ENCODE data around the gene COBL. TPM values are rescaled to one million over a fixed set of nuclear protein-coding genes. Genes with fewer than 3 reads are reported as not detected.

COBL gene
- polyA plus RNA-seq, 3 donors = not detected

- H3K9me3 Mint-ChIP-seq = peaks cover 0 to 4% (median 0%) of the 10 kb centered on the region in 7 donors
- H3K4me1 Mint-ChIP-seq = no peaks in the 10 kb centered on the region
- no peaks in the 10 kb centered on the region for H3K36me3 ChIP-seq (replicated peaks in 1 of 2; ENCODE audit: control insufficient read depth in 1 of 2, insufficient read depth in 2 of 2, low read length in 2 of 2)
- H3K27ac ChIP-seq (ENCODE audit: low read depth in 1 of 2, low read length in 2 of 2) = no peak overlapping the region
- H3K27me3 Mint-ChIP-seq (ENCODE audit: low read depth in 3 of 3) = peaks cover 0 to 2% (median 0%) of the 10 kb centered on the region in 3 donors
- H2AFZ ChIP-seq (ENCODE audit: insufficient read depth, low read depth, low read length, poor library complexity, severe bottlenecking) = no peak overlapping the region
- H3K4me1 ChIP-seq (ENCODE audit: control insufficient read depth in 1 of 2, insufficient read depth in 2 of 2, low read length in 2 of 2) = no peaks in the 10 kb centered on the region
- H3K9me3 ChIP-seq (replicated peaks in 1 of 2; ENCODE audit: control insufficient read depth in 1 of 2, insufficient read depth in 1 of 2, low read length in 2 of 2) = no peaks in the 10 kb centered on the region
- no peak for TF ChIP-seq CTCF (IDR thresholded peaks at IDR 0.05)
- 96% methylated on average over 8 of the region's 9 CpGs for WGBS (ENCODE audit: insufficient coverage)
- H3K27me3 ChIP-seq (ENCODE audit: control insufficient read depth in 2 of 2, insufficient read depth in 2 of 2, low read length in 2 of 2) = no peaks in the 10 kb centered on the region
- H3K4me3 Mint-ChIP-seq = no peak overlapping the region
- no peak overlapping the region for H3K4me2 ChIP-seq (replicated peaks; ENCODE audit: extremely low read depth, low read length, poor library complexity, severe bottlenecking)
- no peaks in the 10 kb centered on the region for H3K79me2 ChIP-seq (ENCODE audit: insufficient read depth, low read length)
- no peak overlapping the region for H3K4me3 ChIP-seq (replicated peaks in 1 of 3; ENCODE audit: low read depth in 2 of 3, low read length in 3 of 3)
- H3K36me3 Mint-ChIP-seq = no peaks in the 10 kb centered on the region
- no peak overlapping the region for H3K27ac Mint-ChIP-seq
- H4K20me1 ChIP-seq (ENCODE audit: insufficient read depth, low read length) = no peaks in the 10 kb centered on the region
- no peak for DNase-seq
- no peak overlapping the region for H3K9ac ChIP-seq (ENCODE audit: insufficient read depth, low read length, poor library complexity, severe bottlenecking)
- intact Hi-C loops (cut with micrococcal nuclease) = no loop called here
Observed at GRCh38 chr7:51023547-51023946, 293.1 kb downstream of the COBL start.

GRCh38 chr7:51022821-51023220 is 293.8 kb downstream of the COBL start:
- H3K9me3 Mint-ChIP-seq = peaks cover 0 to 4% (median 0%) of the 10 kb centered on the region in 7 donors

More at GRCh38 chr7:51022821-51023220, 293.8 kb downstream of the COBL start:
- DNase-seq = no peak
- Histone ChIP-seq H3K79me2 (ENCODE audit: insufficient read depth, low read length) (no peaks in the 10 kb centered on the region), H3K36me3 (replicated peaks in 1 of 2; ENCODE audit: control insufficient read depth in 1 of 2, insufficient read depth in 2 of 2, low read length in 2 of 2) (no peaks in the 10 kb centered on the region), H3K9ac (ENCODE audit: insufficient read depth, low read length, poor library complexity, severe bottlenecking) (no peak overlapping the region), H3K4me2 (replicated peaks; ENCODE audit: extremely low read depth, low read length, poor library complexity, severe bottlenecking) (no peak overlapping the region), H4K20me1 (ENCODE audit: insufficient read depth, low read length) (no peaks in the 10 kb centered on the region), H3K27ac (ENCODE audit: low read depth in 1 of 2, low read length in 2 of 2) (no peak overlapping the region), H2AFZ (ENCODE audit: insufficient read depth, low read depth, low read length, poor library complexity, severe bottlenecking) (no peak overlapping the region), H3K27me3 (ENCODE audit: control insufficient read depth in 2 of 2, insufficient read depth in 2 of 2, low read length in 2 of 2) (no peaks in the 10 kb centered on the region), H3K4me1 (ENCODE audit: control insufficient read depth in 1 of 2, insufficient read depth in 2 of 2, low read length in 2 of 2) (no peaks in the 10 kb centered on the region), H3K9me3 (replicated peaks in 1 of 2; ENCODE audit: control insufficient read depth in 1 of 2, insufficient read depth in 1 of 2, low read length in 2 of 2) (no peaks in the 10 kb centered on the region), H3K4me3 (replicated peaks in 1 of 3; ENCODE audit: low read depth in 2 of 3, low read length in 3 of 3) (no peak overlapping the region)
- intact Hi-C loops (cut with micrococcal nuclease) = no loop called here
- no peaks in the 10 kb centered on the region for H3K36me3 Mint-ChIP-seq
- H3K4me3 Mint-ChIP-seq = no peak overlapping the region
- H3K27me3 Mint-ChIP-seq (ENCODE audit: low read depth in 3 of 3) = peaks cover 0 to 2% (median 0%) of the 10 kb centered on the region in 3 donors
- no peak for TF ChIP-seq CTCF (IDR thresholded peaks at IDR 0.05)
- H3K27ac Mint-ChIP-seq = no peak overlapping the region
- no peaks in the 10 kb centered on the region for H3K4me1 Mint-ChIP-seq
- 98% methylated on average over 4 of the region's 6 CpGs for WGBS (ENCODE audit: insufficient coverage)

Data from CD14-positive monocyte (primary cell).